ENCODE data around the gene ESRRB. TPM values are rescaled to one million over a fixed set of nuclear protein-coding genes. Genes with fewer than 3 reads are reported as not detected.

Gene ESRRB
- total and polyA plus RNA-seq, 2 experiments from 2014 or later: 6.6 to 11.0 TPM

GRCh38 chr14:76550534-76550933, 174.6 kb downstream of the ESRRB start:
- no peaks in the 10 kb centered on the region for H3K27me3 ChIP-seq
- H3K4me1 ChIP-seq (ENCODE audit: low read depth): no peaks in the 10 kb centered on the region
- no peak for TF ChIP-seq CTCF (IDR thresholded peaks at IDR 0.05; ENCODE audit: low read depth, low read length)
- peak in 1 of 2 donors; percentile 32 for DNase-seq (ENCODE audit: low read depth in 1 of 2, low spot score in 1 of 2)
- no peak overlapping the region for H3K4me3 ChIP-seq
- H3K36me3 ChIP-seq: no peaks in the 10 kb centered on the region
- no peaks in the 10 kb centered on the region for H3K9me3 ChIP-seq (ENCODE audit: low read depth)
- H3K27ac ChIP-seq: no peak overlapping the region

DNA sequence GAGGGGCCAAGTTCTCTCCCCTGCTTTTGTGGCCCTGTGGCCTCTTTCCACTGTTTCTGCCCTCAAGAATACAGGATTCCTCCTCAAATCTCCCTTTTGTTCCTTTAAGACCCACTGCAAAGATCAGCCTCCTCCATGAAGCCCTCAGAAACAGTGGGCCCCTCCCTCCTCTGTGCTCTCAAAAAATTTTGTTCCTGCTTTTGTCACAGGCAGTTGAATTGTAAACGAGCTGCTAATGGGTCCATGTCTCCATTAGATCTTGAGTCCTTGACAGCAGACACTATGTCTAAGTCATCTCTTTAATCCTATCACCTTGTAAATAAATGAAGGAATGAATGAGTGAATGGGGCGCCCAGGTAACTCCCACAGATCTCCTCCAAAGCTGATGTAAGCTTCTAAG, 175.2 kb downstream of the ESRRB start:
- Histone ChIP-seq H3K4me3 (no peak overlapping the region), H3K9me3 (ENCODE audit: low read depth) (no peaks in the 10 kb centered on the region), H3K27ac (no peak overlapping the region), H3K27me3 (no peaks in the 10 kb centered on the region), H3K36me3 (no peaks in the 10 kb centered on the region), H3K4me1 (ENCODE audit: low read depth) (no peaks in the 10 kb centered on the region)
- no peak for DNase-seq (ENCODE audit: low read depth in 1 of 2, low spot score in 1 of 2)
- no peak for TF ChIP-seq CTCF (IDR thresholded peaks at IDR 0.05; ENCODE audit: low read depth, low read length)

Other genes with a start within 250 kb of the ESRRB start
- 49.6 and 91.4 TPM in 2 replicates for gene GPATCH2L, start 224.2 kb upstream of the ESRRB start, total RNA-seq
- gene GPATCH2L, start 224.2 kb upstream of the ESRRB start, polyA plus RNA-seq: 18.2 and 28.1 TPM in 2 replicates